ENCODE data around the gene NSD2.

- TF ChIP-seq TAF1 (IDR thresholded peaks at IDR 0.05; ENCODE audit: borderline replicate concordance, insufficient read depth, low read length) (no peak), POLR2AphosphoS5 (IDR thresholded peaks at IDR 0.05; ENCODE audit: low read depth, low read length) (no peak), REST (IDR thresholded peaks at IDR 0.05; ENCODE audit: insufficient read depth in 1 of 2, low read depth in 2 of 2, low read length in 2 of 2) (no peak), FOXP2 (optimal IDR thresholded peaks at IDR 0.05; ENCODE audit: borderline replicate concordance, extremely low read depth, extremely low read length, insufficient read depth) (no peak), SIN3A (IDR thresholded peaks at IDR 0.05; ENCODE audit: borderline replicate concordance, insufficient read depth, low read length) (no peak)
Observed at GRCh38 chr4:1907848-1908525, 36.8 kb downstream of the NSD2 start.

Measured in PFSK-1 (cell line).